Neural cell (in vitro differentiated cells): ENCODE results near the gene MOG. TPM values are rescaled to one million over a fixed set of nuclear protein-coding genes. Genes with fewer than 3 reads are reported as not detected.
"Not testable (repeated sequence)": the region's sequence is repeated elsewhere in the genome, so short reads cannot be mapped to it uniquely, and the experiment has no call there.

Source experiments
- H2AFZ ChIP-seq: fragments of 200-600, 300-800 bp; sonication (generic), shearing (Covaris generic); 2 replicates; pipeline ENCODE4 v1.6.0; 2014; ENCODE audit warnings: low read depth, mild to moderate bottlenecking, antibody characterized with exemption, low read length, moderate library complexity
- H3F3A ChIP-seq: fragments of 200-600 bp; shearing (Covaris generic); 2 replicates; pipeline ENCODE4 v1.6.1; 2016; ENCODE audit warnings: mild to moderate bottlenecking, moderate library complexity, mixed read lengths, antibody characterized with exemption, low read length; ENCODE audit not compliant: insufficient read depth, poor library complexity, severe bottlenecking
- H3K27ac ChIP-seq: fragments of 200-600, 300-800 bp; sonication (generic), shearing (Covaris generic); 2 replicates; pipeline ENCODE4 v1.5.1; 2014; ENCODE audit warnings: mild to moderate bottlenecking, low read length, moderate library complexity
- H3K27me3 ChIP-seq: fragments of 300-800, 200-600 bp; sonication (generic), shearing (Covaris generic); 2 replicates; pipeline ENCODE4 v1.6.0; 2014; ENCODE audit warnings: mild to moderate bottlenecking, low read depth, low read length, moderate library complexity; ENCODE audit not compliant: insufficient read depth
- H3K36me3 ChIP-seq: fragments of 300-800, 200-600 bp; sonication (generic), shearing (Covaris generic); 2 replicates; pipeline ENCODE4 v1.5.1; 2014; ENCODE audit warnings: mild to moderate bottlenecking, antibody characterized with exemption, low read length, moderate library complexity; ENCODE audit not compliant: insufficient read depth
- H3K4me2 ChIP-seq: fragments of 300-800, 200-600 bp; sonication (generic), shearing (Covaris generic); 2 replicates; pipeline ENCODE4 v1.6.0; 2014; ENCODE audit warnings: mild to moderate bottlenecking, low read length
- H3K4me3 ChIP-seq: fragments of 300-800, 200-600 bp; sonication (generic), shearing (Covaris generic); 2 replicates; pipeline ENCODE4 v1.5.1; 2014; ENCODE audit warnings: mild to moderate bottlenecking, low read length, moderate library complexity
- H3K79me2 ChIP-seq: fragments of 200-600 bp; shearing (Covaris generic); replicated peaks from 2 replicates; pipeline ENCODE4 v1.6.0; 2014; ENCODE audit warnings: mild to moderate bottlenecking, low read length, moderate library complexity; ENCODE audit not compliant: insufficient read depth
- H3K9ac ChIP-seq: fragments of 300-800, 200-600 bp; sonication (generic), shearing (Covaris generic); 2 replicates; pipeline ENCODE4 v1.6.1; 2016; ENCODE audit warnings: mild to moderate bottlenecking, low read length, mixed read lengths
- H3K9me2 ChIP-seq: fragments of 200-600 bp; shearing (Covaris generic); 2 replicates; pipeline ENCODE4 v1.6.1; 2016; ENCODE audit warnings: mild to moderate bottlenecking, low read length, mixed read lengths; ENCODE audit not compliant: insufficient read depth
- H3K9me3 ChIP-seq: fragments of 200-600, 300-800 bp; sonication (generic), shearing (Covaris generic); 2 replicates; pipeline ENCODE4 v1.6.1; 2016; ENCODE audit warnings: mild to moderate bottlenecking, mixed run types, low read length, moderate library complexity, mixed read lengths
- H4K20me1 ChIP-seq: fragments of 200-600 bp; shearing (Covaris generic); 2 replicates; pipeline ENCODE4 v1.6.1; 2016; ENCODE audit warnings: mild to moderate bottlenecking, mixed run types; ENCODE audit not compliant: insufficient read depth
- EP300 ChIP-seq: fragments of 450-650 bp; conservative IDR thresholded peaks from 2 replicates; pipeline ENCODE4 v1.6.1; 2014; ENCODE audit warnings: antibody characterized with exemption, mild to moderate bottlenecking, moderate library complexity; ENCODE audit not compliant: poor library complexity, severe bottlenecking
- EZH2 ChIP-seq: fragments of 200-600, 300-800 bp; shearing (Covaris generic), sonication (generic); IDR thresholded peaks from 2 replicates; pipeline ENCODE4 v1.6.1; 2014; ENCODE audit warnings: antibody characterized with exemption, low read length, borderline replicate concordance, mild to moderate bottlenecking; ENCODE audit not compliant: insufficient read depth, poor library complexity, severe bottlenecking
- MXI1 ChIP-seq: fragments of 450-650 bp; conservative IDR thresholded peaks from 2 replicates; pipeline ENCODE4 v1.6.1; 2014; ENCODE audit warnings: antibody characterized with exemption, mild to moderate bottlenecking; ENCODE audit not compliant: poor library complexity, severe bottlenecking
- POLR2AphosphoS5 ChIP-seq: IDR thresholded peaks from 2 replicates; pipeline ENCODE4 v1.6.1; 2012
- RAD21 ChIP-seq: fragments of 450-650 bp; conservative IDR thresholded peaks from 2 replicates; pipeline ENCODE4 v1.6.1; 2014; ENCODE audit warnings: antibody characterized with exemption, mild to moderate bottlenecking, moderate library complexity
- REST ChIP-seq: IDR thresholded peaks from 2 replicates; pipeline ENCODE4 v1.6.1; 2012; ENCODE audit warnings: borderline replicate concordance
- SMC3 ChIP-seq: fragments of 450-650 bp; conservative IDR thresholded peaks from 2 replicates; pipeline ENCODE4 v1.6.1; 2014; ENCODE audit warnings: antibody characterized with exemption, mild to moderate bottlenecking, moderate library complexity; ENCODE audit not compliant: poor library complexity
- TAF1 ChIP-seq: IDR thresholded peaks from 2 replicates; pipeline ENCODE4 v1.6.1; 2012; ENCODE audit warnings: low read depth
- polyA plus RNA-seq: library from polyadenylated mRNA; depleted of rRNA; stranded (reverse); fragments of >200 nt; gene quantifications from 2 replicates; pipeline ENCODE4 v1.2.3, GENCODE V29; 2014
- TF ChIP-seq, protein P1 (sequence below): fragments of 450-650 bp; IDR thresholded peaks from 2 replicates; pipeline ENCODE4 v1.5.1; 2014; ENCODE audit warnings: antibody characterized with exemption, mild to moderate bottlenecking, moderate library complexity; ENCODE audit not compliant: poor library complexity, severe bottlenecking

The MOG gene
- polyA plus RNA-seq, 1 donor from 2014 or later, result not detected

GRCh38 chr6:29671026-29671425 lies 14.1 kb downstream of the MOG start:
- Histone ChIP-seq H2AFZ (no peak overlapping the region), H3K9ac (no peak overlapping the region), H3K4me2 (no peak overlapping the region), H4K20me1 (no peaks in the 10 kb centered on the region), H3K9me2 (no peaks in the 10 kb centered on the region), H3K79me2 (no peaks in the 10 kb centered on the region), H3F3A (no peaks in the 10 kb centered on the region), H3K36me3 (no peaks in the 10 kb centered on the region), H3K27ac (no peak overlapping the region), H3K9me3 (no peaks in the 10 kb centered on the region), H3K4me3 (no peak overlapping the region), H3K27me3 (no peaks in the 10 kb centered on the region)
- no peak for TF ChIP-seq SMC3
- no peak for TF ChIP-seq POLR2AphosphoS5
- no peak for TF ChIP-seq EP300
- TF ChIP-seq, protein P1, sequence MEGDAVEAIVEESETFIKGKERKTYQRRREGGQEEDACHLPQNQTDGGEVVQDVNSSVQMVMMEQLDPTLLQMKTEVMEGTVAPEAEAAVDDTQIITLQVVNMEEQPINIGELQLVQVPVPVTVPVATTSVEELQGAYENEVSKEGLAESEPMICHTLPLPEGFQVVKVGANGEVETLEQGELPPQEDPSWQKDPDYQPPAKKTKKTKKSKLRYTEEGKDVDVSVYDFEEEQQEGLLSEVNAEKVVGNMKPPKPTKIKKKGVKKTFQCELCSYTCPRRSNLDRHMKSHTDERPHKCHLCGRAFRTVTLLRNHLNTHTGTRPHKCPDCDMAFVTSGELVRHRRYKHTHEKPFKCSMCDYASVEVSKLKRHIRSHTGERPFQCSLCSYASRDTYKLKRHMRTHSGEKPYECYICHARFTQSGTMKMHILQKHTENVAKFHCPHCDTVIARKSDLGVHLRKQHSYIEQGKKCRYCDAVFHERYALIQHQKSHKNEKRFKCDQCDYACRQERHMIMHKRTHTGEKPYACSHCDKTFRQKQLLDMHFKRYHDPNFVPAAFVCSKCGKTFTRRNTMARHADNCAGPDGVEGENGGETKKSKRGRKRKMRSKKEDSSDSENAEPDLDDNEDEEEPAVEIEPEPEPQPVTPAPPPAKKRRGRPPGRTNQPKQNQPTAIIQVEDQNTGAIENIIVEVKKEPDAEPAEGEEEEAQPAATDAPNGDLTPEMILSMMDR, result no peak
- no peak for TF ChIP-seq EZH2
- TF ChIP-seq RAD21, result no peak
- no peak for TF ChIP-seq MXI1
- no peak for TF ChIP-seq TAF1
- no peak for TF ChIP-seq REST

DNA sequence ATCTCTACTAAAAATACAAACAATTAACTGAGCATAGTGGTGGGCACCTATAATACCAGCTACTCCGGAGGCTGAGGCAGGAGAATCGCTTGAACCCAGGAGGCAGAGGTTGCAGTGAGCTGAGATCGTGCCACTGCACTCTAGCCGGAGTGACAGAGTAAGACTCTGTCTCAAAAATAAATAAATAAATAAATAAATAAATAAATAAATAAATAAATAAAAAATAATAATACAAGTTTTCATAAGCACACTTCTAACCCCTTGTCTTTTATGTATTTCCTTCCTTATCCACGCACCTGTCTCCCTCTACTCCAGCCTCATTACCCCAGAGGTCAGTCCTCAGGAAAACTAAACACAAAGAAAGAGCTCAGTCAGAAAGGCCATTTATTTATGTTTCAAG lies 15.2 kb downstream of the MOG start:
- H3K36me3 ChIP-seq, H2AFZ ChIP-seq, H3K9me3 ChIP-seq, H3K4me2 ChIP-seq, H3K79me2 ChIP-seq, H3K9me2 ChIP-seq, H3K4me3 ChIP-seq, H3F3A ChIP-seq, H3K27me3 ChIP-seq, H4K20me1 ChIP-seq, H3K27ac ChIP-seq, H3K9ac ChIP-seq: not testable (repeated sequence)

DNA sequence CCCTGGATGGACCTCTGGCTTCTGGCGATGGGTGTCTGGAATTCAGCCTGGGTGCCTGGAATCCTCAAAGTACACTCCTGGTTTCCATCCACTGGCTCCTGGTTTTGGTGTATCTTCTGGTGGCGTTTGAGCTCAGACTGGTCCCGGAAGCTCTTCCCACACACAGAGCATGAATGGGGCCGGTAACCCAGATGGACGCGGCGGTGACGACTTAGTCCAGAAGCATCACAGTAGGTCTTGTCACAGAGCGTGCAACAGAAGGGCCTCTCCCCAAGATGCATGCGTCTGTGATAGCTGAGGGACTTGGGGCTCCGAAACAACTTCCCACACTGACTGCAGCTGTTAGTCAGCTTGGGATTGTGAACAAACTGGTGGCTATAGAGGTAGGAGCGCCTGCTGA lies 16.3 kb downstream of the MOG start:
- H3K27me3 ChIP-seq, result no peaks in the 10 kb centered on the region
- H3F3A ChIP-seq, result no peaks in the 10 kb centered on the region
- no peak overlapping the region for H2AFZ ChIP-seq
- no peak for TF ChIP-seq TAF1
- TF ChIP-seq RAD21, result no peak
- TF ChIP-seq POLR2AphosphoS5, result no peak
- no peak for TF ChIP-seq MXI1
- no peak for TF ChIP-seq EP300
- no peak for TF ChIP-seq REST
- no peak for TF ChIP-seq EZH2
- no peak for TF ChIP-seq SMC3
- TF ChIP-seq, protein P1, result no peak
- no peaks in the 10 kb centered on the region for H4K20me1 ChIP-seq
- no peaks in the 10 kb centered on the region for H3K36me3 ChIP-seq
- no peaks in the 10 kb centered on the region for H3K9me3 ChIP-seq
- H3K27ac ChIP-seq, result no peak overlapping the region
- H3K9me2 ChIP-seq, result no peaks in the 10 kb centered on the region
- H3K79me2 ChIP-seq, result no peaks in the 10 kb centered on the region
- H3K4me2 ChIP-seq, result no peak overlapping the region
- no peak overlapping the region for H3K4me3 ChIP-seq
- no peak overlapping the region for H3K9ac ChIP-seq
